GOT3 (cell line): ENCODE results near the gene FKBP8.

Source experiments
- DNase-seq: peaks from one replicate; lab custom pipeline; 2025; ENCODE audit warnings: mixed read lengths; lab: John Stamatoyannopoulos, UW

Gene FKBP8

GRCh38 chr19:18521692-18522123 is 21.7 kb downstream of the FKBP8 start, which contains the start of gene ELL:
Gene ELL, minus strand, starts transcription at chr19:18522070. Its CDS starts 15 bp downstream, at chr19:18522055.
- DNase-seq, result no peak

GRCh38 chr19:18520848-18521691 is 22.3 kb downstream of the FKBP8 start:
- DNase-seq, result no peak

- DNase-seq, result peak; percentile 22
These were observed 23.2 kb downstream of the FKBP8 start for GRCh38 chr19:18519962-18520847.

GRCh38 chr19:18518639-18519038 is 24.7 kb downstream of the FKBP8 start:
- no peak for DNase-seq

GRCh38 chr19:18517606-18518005 is 25.8 kb downstream of the FKBP8 start:
- no peak for DNase-seq

GRCh38 chr19:18515959-18516358 is 27.4 kb downstream of the FKBP8 start:
- no peak for DNase-seq

GRCh38 chr19:18514800-18515682 is 28.3 kb downstream of the FKBP8 start:
- DNase-seq, result no peak

GRCh38 chr19:18513868-18514267 is 29.5 kb downstream of the FKBP8 start:
- no peak for DNase-seq

- no peak for DNase-seq
These were observed 33.2 kb downstream of the FKBP8 start for GRCh38 chr19:18510216-18510615.

- DNase-seq, result no peak
These were observed 34.8 kb downstream of the FKBP8 start for GRCh38 chr19:18508585-18508984.

GRCh38 chr19:18507727-18508440 is 35.5 kb downstream of the FKBP8 start:
- no peak for DNase-seq

- DNase-seq, result no peak
These were observed 36.2 kb downstream of the FKBP8 start for GRCh38 chr19:18507021-18507726.

- DNase-seq, result no peak
These were observed 37.1 kb downstream of the FKBP8 start for GRCh38 chr19:18506101-18506930.

- DNase-seq, result no peak
These were observed 38.3 kb downstream of the FKBP8 start for GRCh38 chr19:18504886-18505610.

GRCh38 chr19:18503971-18504885 is 39.1 kb downstream of the FKBP8 start:
- DNase-seq, result no peak

- DNase-seq, result no peak
These were observed 39.9 kb downstream of the FKBP8 start for GRCh38 chr19:18503337-18503970.

- no peak for DNase-seq
These were observed 40.6 kb downstream of the FKBP8 start for GRCh38 chr19:18502638-18503294.
